Smooth muscle cell of the brain vasculature (primary cell): ENCODE measurements around the gene LPIN3.

ENCODE experiments used
- DNase-seq: peaks from one replicate; pipeline ENCODE4 v3.0.0-alpha.2; 2012; ENCODE audit warnings: low read depth, low spot score

LPIN3 gene

GRCh38 chr20:41366546-41367392 is 26.1 kb downstream of the LPIN3 start, which contains the start of gene EMILIN3:
Gene EMILIN3 (minus strand): TSS chr20:41366818. CDS start chr20:41366634, 184 bp downstream.
- no peak for DNase-seq

- no peak for DNase-seq
These were observed 26.7 kb downstream of the LPIN3 start for GRCh38 chr20:41367393-41367695.

- DNase-seq = no peak
These were observed 27.3 kb downstream of the LPIN3 start for GRCh38 chr20:41367956-41368355.

GRCh38 chr20:41369673-41370072 is 29.1 kb downstream of the LPIN3 start:
- DNase-seq = no peak

GRCh38 chr20:41370176-41370575 is 29.6 kb downstream of the LPIN3 start:
- DNase-seq = no peak

GRCh38 chr20:41371371-41371770 is 30.8 kb downstream of the LPIN3 start:
- DNase-seq = no peak

- no peak for DNase-seq
These were observed 32.7 kb downstream of the LPIN3 start for GRCh38 chr20:41373251-41373783.

- DNase-seq = no peak
These were observed 33.6 kb downstream of the LPIN3 start for GRCh38 chr20:41373931-41374920.

GRCh38 chr20:41375846-41376245 is 35.2 kb downstream of the LPIN3 start:
- no peak for DNase-seq

GRCh38 chr20:41376349-41376748 is 35.7 kb downstream of the LPIN3 start:
- DNase-seq = no peak

GRCh38 chr20:41377275-41377674 is 36.7 kb downstream of the LPIN3 start:
- DNase-seq = no peak

- no peak for DNase-seq
These were observed 38.9 kb downstream of the LPIN3 start for GRCh38 chr20:41379551-41379950.

- no peak for DNase-seq
These were observed 40.1 kb downstream of the LPIN3 start for GRCh38 chr20:41380551-41381193.

- DNase-seq = no peak
These were observed 42.2 kb downstream of the LPIN3 start for GRCh38 chr20:41382791-41383305.

- peak; percentile 47 for DNase-seq
These were observed 46.1 kb downstream of the LPIN3 start for GRCh38 chr20:41386502-41387427.

- peak; percentile 6 for DNase-seq
These were observed 46.8 kb downstream of the LPIN3 start for GRCh38 chr20:41387444-41387851.

- no peak for DNase-seq
These were observed 50.3 kb downstream of the LPIN3 start for GRCh38 chr20:41390889-41391288.

- no peak for DNase-seq
These were observed 51.0 kb downstream of the LPIN3 start for GRCh38 chr20:41391587-41392001.

GRCh38 chr20:41392295-41392694 is 51.7 kb downstream of the LPIN3 start:
- no peak for DNase-seq
